H1 (cell line): ENCODE results near the gene ZNF385D. TPM values are rescaled to one million over a fixed set of nuclear protein-coding genes. Genes with fewer than 3 reads are reported as not detected.

ENCODE experiments used
- CTBP2 ChIP-seq: IDR thresholded peaks from 2 replicates; pipeline ENCODE4 v1.7.0; 2011; ENCODE audit warnings: borderline replicate concordance, mild to moderate bottlenecking, moderate library complexity, mixed read lengths, low read length; ENCODE audit not compliant: insufficient read depth, insufficient read length
- CTCF ChIP-seq, 3 experiments: IDR thresholded peaks; 1 replicate in 2 of 3; 2 replicates in 1 of 3; pipeline versions ENCODE4 v1.5.1 to v1.6.1; 2011; ENCODE audit warnings: low read length in 3 of 3, mild to moderate bottlenecking in 3 of 3, inconsistent platforms in 2 of 3, low read depth in 1 of 3, moderate library complexity in 1 of 3; ENCODE audit not compliant: insufficient read depth in 1 of 3; ENCODE audit errors: control extremely low read depth in 1 of 3
- RNF2 ChIP-seq: fragments of 200-900, 300-1000 bp; sonication (generic); IDR thresholded peaks from 2 replicates; pipeline ENCODE4 v1.7.1; 2016; ENCODE audit warnings: borderline replicate concordance, low read depth, mild to moderate bottlenecking, antibody characterized with exemption, low read length; ENCODE audit not compliant: poor library complexity, severe bottlenecking; ENCODE audit errors: missing control alignments
- TBP ChIP-seq: IDR thresholded peaks from 2 replicates; pipeline ENCODE4 v1.6.1; 2011; ENCODE audit warnings: low read depth, low read length, improper control_type of control experiment
- polyA plus RNA-seq, 7 experiments: library from polyadenylated mRNA; depleted of rRNA in 3 of 7; stranded (reverse) in 5 of 7; unstranded in 2 of 7; fragments of >200 nt in 5 of 7; fragments of 200-250 nt in 2 of 7; gene quantifications; 1 replicate in 5 of 7; 2 replicates in 1 of 7; 4 replicates in 1 of 7; pipeline versions ENCODE4 v1.2.1 to v1.2.3, GENCODE V29; 2011 to 2013; ENCODE audit warnings: missing spikeins in 2 of 7, mixed read lengths in 2 of 7
- total RNA-seq: library from RNA; stranded (reverse); fragmentation: NEBNext Ultra II Directional; extraction: Animal tissue kit (Norgen Biotek cat#: 25700); gene quantifications from 2 replicates; pipeline ENCODE4 v1.2.1, GENCODE V29; 2021

The ZNF385D gene
- total and polyA plus RNA-seq, 2 of the 8 experiments (the other 6 are each of a cell fraction or from before 2014, with no cell fraction given): 5.9 to 10.8 TPM

GRCh38 chr3:21587894-21588293 lies 163.1 kb downstream of the ZNF385D start (continued):
- TF ChIP-seq TBP: no peak
- no peak for TF ChIP-seq CTCF (IDR thresholded peaks at IDR 0.05; ENCODE audit: control extremely low read depth in 1 of 3, insufficient read depth in 1 of 3, low read depth in 1 of 3, low read length in 3 of 3)
- TF ChIP-seq RNF2: no peak
- TF ChIP-seq CTBP2: no peak
